Liver (tissue), 9 donors: ENCODE data around the gene IL1R2. TPM values are rescaled to one million over a fixed set of nuclear protein-coding genes. Genes with fewer than 3 reads are reported as not detected.

ENCODE experiments used
- DNase-seq: peaks from one replicate; pipeline ENCODE4 v3.0.0-alpha.2; 2017; ENCODE audit warnings: low spot score
- H3K27ac ChIP-seq, 2 donors: one replicate each; pipeline ENCODE4 v1.7.0; 2013; ENCODE audit warnings: inconsistent platforms in 2 of 2, low read length in 2 of 2, control low read depth in 1 of 2, low read depth in 1 of 2, mild to moderate bottlenecking in 1 of 2
- H3K27me3 ChIP-seq, 4 donors: one replicate each; pipeline versions ENCODE4 v1.6.1 to v1.7.0; 2013; ENCODE audit warnings: low read length in 3 of 4, inconsistent platforms in 1 of 4, mild to moderate bottlenecking in 1 of 4, moderate library complexity in 1 of 4; ENCODE audit not compliant: control insufficient read depth in 4 of 4, insufficient read depth in 4 of 4
- H3K36me3 ChIP-seq, 4 donors: one replicate each; pipeline versions ENCODE4 v1.6.1 to v1.7.0; 2013; ENCODE audit warnings: low read length in 3 of 4, mild to moderate bottlenecking in 3 of 4, low read depth in 1 of 4, moderate library complexity in 1 of 4; ENCODE audit not compliant: control insufficient read depth in 4 of 4, insufficient read depth in 3 of 4
- H3K4me1 ChIP-seq, 4 donors: one replicate each; pipeline versions ENCODE4 v1.6.1 to v1.7.0; 2013; ENCODE audit warnings: low read length in 3 of 4, mild to moderate bottlenecking in 3 of 4, moderate library complexity in 1 of 4; ENCODE audit not compliant: control insufficient read depth in 4 of 4, insufficient read depth in 4 of 4
- H3K4me3 ChIP-seq, 3 donors: one replicate each; pipeline versions ENCODE4 v1.6.1 to v1.7.0; 2013; ENCODE audit warnings: low read length in 3 of 3, control low read depth in 1 of 3, low read depth in 1 of 3, mild to moderate bottlenecking in 1 of 3
- H3K9ac ChIP-seq, 2 donors: one replicate each; pipeline ENCODE4 v1.7.0; 2013; ENCODE audit warnings: low read length in 2 of 2, mild to moderate bottlenecking in 2 of 2, moderate library complexity in 2 of 2, control low read depth in 1 of 2, low read depth in 1 of 2
- H3K9me3 ChIP-seq, 4 donors: one replicate each; pipeline versions ENCODE4 v1.6.1 to v1.7.0; 2013; ENCODE audit warnings: low read length in 3 of 4; ENCODE audit not compliant: control insufficient read depth in 4 of 4
- ATF3 ChIP-seq: IDR thresholded peaks from 2 replicates; pipeline ENCODE4 v1.6.1; 2016; ENCODE audit warnings: antibody characterized with exemption
- FOXA1 ChIP-seq: IDR thresholded peaks from 2 replicates; pipeline ENCODE4 v1.6.1; 2016; ENCODE audit warnings: antibody characterized with exemption
- FOXA2 ChIP-seq: IDR thresholded peaks from 2 replicates; pipeline ENCODE4 v1.6.1; 2016; ENCODE audit warnings: antibody characterized with exemption
- GABPA ChIP-seq, 2 donors: IDR thresholded peaks in 1 of 2; conservative IDR thresholded peaks in 1 of 2; 2 replicates each; pipeline ENCODE4 v1.6.1; 2016; ENCODE audit warnings: antibody characterized with exemption in 2 of 2, mild to moderate bottlenecking in 1 of 2, moderate library complexity in 1 of 2
- HNF4A ChIP-seq, 2 donors: conservative IDR thresholded peaks; 2 replicates each; pipeline ENCODE4 v1.6.1; 2016; ENCODE audit warnings: antibody characterized with exemption in 2 of 2, mild to moderate bottlenecking in 2 of 2
- HNF4G ChIP-seq: IDR thresholded peaks from 2 replicates; pipeline ENCODE4 v1.6.1; 2016; ENCODE audit warnings: antibody characterized with exemption
- JUND ChIP-seq, 2 donors: IDR thresholded peaks; 2 replicates each; pipeline ENCODE4 v1.6.1; 2016; ENCODE audit warnings: antibody characterized with exemption in 2 of 2
- NR2F2 ChIP-seq: IDR thresholded peaks from 2 replicates; pipeline ENCODE4 v1.6.1; 2016; ENCODE audit warnings: antibody characterized with exemption
- RAD21 ChIP-seq, 2 donors: IDR thresholded peaks; 2 replicates each; pipeline ENCODE4 v1.6.1; 2016; ENCODE audit warnings: antibody characterized with exemption in 2 of 2, mild to moderate bottlenecking in 2 of 2
- REST ChIP-seq: IDR thresholded peaks from 2 replicates; pipeline ENCODE4 v1.6.1; 2016; ENCODE audit warnings: antibody characterized with exemption, mild to moderate bottlenecking
- RXRA ChIP-seq, 2 donors: IDR thresholded peaks; 2 replicates each; pipeline ENCODE4 v1.6.1; 2017 to 2018; ENCODE audit warnings: antibody characterized with exemption in 2 of 2, mild to moderate bottlenecking in 1 of 2
- SP1 ChIP-seq: IDR thresholded peaks from 2 replicates; pipeline ENCODE4 v1.6.1; 2018; ENCODE audit warnings: antibody characterized with exemption, mild to moderate bottlenecking
- TAF1 ChIP-seq: conservative IDR thresholded peaks from 2 replicates; pipeline ENCODE4 v1.6.1; 2016; ENCODE audit warnings: antibody characterized with exemption, mild to moderate bottlenecking
- YY1 ChIP-seq: IDR thresholded peaks from 2 replicates; pipeline ENCODE4 v1.6.1; 2016; ENCODE audit warnings: antibody characterized with exemption, mild to moderate bottlenecking
- WGBS: extraction: QIAGEN DNeasy Blood & Tissue Kit; methylation state at CpG from one replicate; pipeline ENCODE4 v1.1.7; 2013; 5-methylcytosine and 5-hydroxymethylcytosine counted together
- polyA plus RNA-seq, 2 donors: library from polyadenylated mRNA; stranded (reverse) in 1 of 2; unstranded in 1 of 2; fragments of 200-250 nt in 1 of 2; fragments of >200 nt in 1 of 2; fragmentation: Nextera tagmentation in 1 of 2; extraction: Ambion mirVana in 1 of 2; gene quantifications; one replicate each; pipeline versions ENCODE4 v1.2.1 to v1.2.3, GENCODE V29; 2013 to 2015
- total RNA-seq, 2 donors: library from RNA; depleted of rRNA; stranded (reverse); fragments of >200 nt; gene quantifications; one replicate each; pipeline ENCODE4 v1.2.3, GENCODE V29; 2014
- TF ChIP-seq, protein P1 (sequence below): IDR thresholded peaks from 2 replicates; pipeline ENCODE4 v1.6.1; 2016; ENCODE audit warnings: antibody characterized with exemption
- TF ChIP-seq, protein P2 (sequence below): fragments of 150-350 bp; IDR thresholded peaks from 2 replicates; pipeline ENCODE4 v1.5.1; 2017; ENCODE audit warnings: improper control_type of control experiment, low read depth, low read length; ENCODE audit not compliant: missing input control
- donor health status: healthy.
- donor health status: healthy.
- donor health status: healthy.
- donor health status: healthy.
- donor health status: healthy.

The IL1R2 gene
- total and polyA plus RNA-seq, 4 donors, result 3.7 to 28.2 (median 7.3) TPM

- TF ChIP-seq REST (no peak), ATF3 (no peak), JUND (IDR thresholded peaks at IDR 0.05) (no peak), RAD21 (IDR thresholded peaks at IDR 0.05) (no peak), TAF1 (no peak), SP1 (no peak), RXRA (IDR thresholded peaks at IDR 0.05) (no peak)
- H3K27ac ChIP-seq, result no peak overlapping the region
- no peak overlapping the region for H3K9ac ChIP-seq
- H3K27me3 ChIP-seq, result no peaks in the 10 kb centered on the region
- 96% methylated on average over 10 of the region's 10 CpGs for WGBS
- H3K9me3 ChIP-seq, result no peaks in the 10 kb centered on the region
- peaks cover 0 to 10% (median 4%) of the 10 kb centered on the region in 4 donors for H3K4me1 ChIP-seq
- H3K36me3 ChIP-seq, result no peaks in the 10 kb centered on the region
- no peak overlapping the region for H3K4me3 ChIP-seq
- DNase-seq, result no peak
These were observed 17.8 kb downstream of the IL1R2 start for GRCh38 chr2:102009557-102009956.

- Histone ChIP-seq H3K27ac (no peak overlapping the region), H3K36me3 (no peaks in the 10 kb centered on the region), H3K4me1 (peaks cover 0 to 8% (median 4%) of the 10 kb centered on the region in 4 donors), H3K9ac (no peak overlapping the region), H3K4me3 (no peak overlapping the region), H3K9me3 (no peaks in the 10 kb centered on the region), H3K27me3 (no peaks in the 10 kb centered on the region)
- TF ChIP-seq RAD21 (IDR thresholded peaks at IDR 0.05), result no peak
- no peak for TF ChIP-seq YY1
- TF ChIP-seq TAF1, result no peak
- TF ChIP-seq HNF4G, result no peak
- TF ChIP-seq, protein P1, sequence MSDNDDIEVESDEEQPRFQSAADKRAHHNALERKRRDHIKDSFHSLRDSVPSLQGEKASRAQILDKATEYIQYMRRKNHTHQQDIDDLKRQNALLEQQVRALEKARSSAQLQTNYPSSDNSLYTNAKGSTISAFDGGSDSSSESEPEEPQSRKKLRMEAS, result no peak
- no peak for TF ChIP-seq SP1
- no peak for TF ChIP-seq RXRA (IDR thresholded peaks at IDR 0.05)
- TF ChIP-seq ATF3, result no peak
- no peak for DNase-seq
- 79% methylated on average over 6 of the region's 6 CpGs for WGBS
These were observed 19.1 kb downstream of the IL1R2 start for GRCh38 chr2:102010902-102011301.

GRCh38 chr2:102012061-102012614 lies 20.4 kb downstream of the IL1R2 start:
- WGBS, result 91% methylated on average over 4 of the region's 4 CpGs
- H3K27me3 ChIP-seq, result no peaks in the 10 kb centered on the region
- H3K4me3 ChIP-seq, result no peak overlapping the region
- H3K9ac ChIP-seq, result no peak overlapping the region
- no peaks in the 10 kb centered on the region for H3K4me1 ChIP-seq
- no peaks in the 10 kb centered on the region for H3K36me3 ChIP-seq
- no peak for DNase-seq
- H3K27ac ChIP-seq, result no peak overlapping the region
- no peaks in the 10 kb centered on the region for H3K9me3 ChIP-seq
- no peak for TF ChIP-seq FOXA1
- no peak for TF ChIP-seq NR2F2
- TF ChIP-seq RXRA (IDR thresholded peaks at IDR 0.05), result no peak
- no peak for TF ChIP-seq HNF4A (conservative IDR thresholded peaks at IDR 0.05)
- no peak for TF ChIP-seq SP1
- no peak for TF ChIP-seq HNF4G
- no peak for TF ChIP-seq ATF3
- no peak for TF ChIP-seq TAF1
- TF ChIP-seq, protein P1, result no peak
- no peak for TF ChIP-seq GABPA (IDR thresholded peaks at IDR 0.05 in 1 of 2, conservative IDR thresholded peaks at IDR 0.05 in 1 of 2)
- TF ChIP-seq JUND (IDR thresholded peaks at IDR 0.05), result no peak
- TF ChIP-seq, protein P2, sequence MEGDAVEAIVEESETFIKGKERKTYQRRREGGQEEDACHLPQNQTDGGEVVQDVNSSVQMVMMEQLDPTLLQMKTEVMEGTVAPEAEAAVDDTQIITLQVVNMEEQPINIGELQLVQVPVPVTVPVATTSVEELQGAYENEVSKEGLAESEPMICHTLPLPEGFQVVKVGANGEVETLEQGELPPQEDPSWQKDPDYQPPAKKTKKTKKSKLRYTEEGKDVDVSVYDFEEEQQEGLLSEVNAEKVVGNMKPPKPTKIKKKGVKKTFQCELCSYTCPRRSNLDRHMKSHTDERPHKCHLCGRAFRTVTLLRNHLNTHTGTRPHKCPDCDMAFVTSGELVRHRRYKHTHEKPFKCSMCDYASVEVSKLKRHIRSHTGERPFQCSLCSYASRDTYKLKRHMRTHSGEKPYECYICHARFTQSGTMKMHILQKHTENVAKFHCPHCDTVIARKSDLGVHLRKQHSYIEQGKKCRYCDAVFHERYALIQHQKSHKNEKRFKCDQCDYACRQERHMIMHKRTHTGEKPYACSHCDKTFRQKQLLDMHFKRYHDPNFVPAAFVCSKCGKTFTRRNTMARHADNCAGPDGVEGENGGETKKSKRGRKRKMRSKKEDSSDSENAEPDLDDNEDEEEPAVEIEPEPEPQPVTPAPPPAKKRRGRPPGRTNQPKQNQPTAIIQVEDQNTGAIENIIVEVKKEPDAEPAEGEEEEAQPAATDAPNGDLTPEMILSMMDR, result no peak
- no peak for TF ChIP-seq YY1
- no peak for TF ChIP-seq REST
- TF ChIP-seq FOXA2, result no peak
